ENCODE measurements around the gene COL17A1. TPM values are rescaled to one million over a fixed set of nuclear protein-coding genes. Genes with fewer than 3 reads are reported as not detected.

COL17A1 gene
- polyA plus RNA-seq, 1 donor (not counting 4 experiments of a cell fraction or from before 2014, with no cell fraction given) = 2,386 TPM

DNA sequence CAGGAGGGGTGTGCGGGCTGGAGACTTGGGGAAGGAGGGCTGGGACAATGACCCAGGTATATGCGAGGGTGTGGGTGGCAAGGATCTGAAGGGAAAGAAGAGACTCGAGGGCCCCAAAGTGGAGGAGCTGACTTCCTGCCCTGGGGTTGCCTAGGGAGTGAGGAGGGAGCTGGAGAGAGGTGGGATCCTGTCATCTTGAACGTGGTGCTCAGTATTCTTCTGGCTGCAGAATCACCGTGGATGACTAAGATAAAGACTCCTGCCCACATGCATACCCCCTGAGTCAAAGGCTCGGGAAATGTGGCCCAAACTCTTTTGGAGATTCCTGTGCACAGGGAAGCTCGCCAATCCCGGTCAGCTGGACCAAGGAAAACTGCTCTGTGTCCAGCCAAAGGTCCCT, 31.2 kb downstream of the COL17A1 start:
- H3K36me3 ChIP-seq (ENCODE audit: control insufficient read depth in 2 of 2, extremely low read depth in 1 of 2, insufficient read depth in 2 of 2, low read length in 2 of 2) = peaks cover 50 to 88% of the 10 kb centered on the region in 2 experiments
- peak; percentile 73 for FAIRE-seq

DNA sequence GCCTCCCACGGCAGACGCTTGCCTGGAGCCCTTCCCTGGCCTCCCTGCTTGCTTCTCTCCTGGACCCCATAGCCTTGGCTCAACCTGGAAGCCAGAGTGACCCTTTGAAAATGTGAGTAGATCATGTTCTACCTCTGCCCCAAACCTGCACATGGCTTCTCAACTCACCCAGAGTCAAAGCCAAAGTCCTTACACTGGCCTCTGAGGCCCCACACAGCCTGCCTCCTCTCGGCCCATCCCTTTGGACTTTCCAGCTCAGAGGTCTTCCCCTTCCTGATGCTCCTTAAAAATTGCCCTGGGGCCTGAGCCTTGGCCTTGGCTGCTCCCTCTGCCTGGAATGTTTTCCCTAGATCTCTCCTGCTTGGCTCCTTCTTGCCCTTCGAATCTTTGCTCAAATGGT, 32.5 kb downstream of the COL17A1 start:
- no peaks in the 10 kb centered on the region for H3K9me3 ChIP-seq (ENCODE audit: control insufficient read depth, low read depth, low read length)
- peaks cover 77% of the 10 kb centered on the region for H3K4me1 ChIP-seq (ENCODE audit: control insufficient read depth, extremely low read depth, insufficient read depth, low read length)
- H3K9me1 ChIP-seq (ENCODE audit: control insufficient read depth, extremely low read depth, insufficient read depth, low read length) = peaks cover 3% of the 10 kb centered on the region
- no peaks in the 10 kb centered on the region for H3K27me3 ChIP-seq (ENCODE audit: control insufficient read depth, extremely low read depth, insufficient read depth, low read length)
- no peak overlapping the region for H3K27ac ChIP-seq (ENCODE audit: control insufficient read depth, insufficient read depth, low read length)
- TF ChIP-seq, protein P1, sequence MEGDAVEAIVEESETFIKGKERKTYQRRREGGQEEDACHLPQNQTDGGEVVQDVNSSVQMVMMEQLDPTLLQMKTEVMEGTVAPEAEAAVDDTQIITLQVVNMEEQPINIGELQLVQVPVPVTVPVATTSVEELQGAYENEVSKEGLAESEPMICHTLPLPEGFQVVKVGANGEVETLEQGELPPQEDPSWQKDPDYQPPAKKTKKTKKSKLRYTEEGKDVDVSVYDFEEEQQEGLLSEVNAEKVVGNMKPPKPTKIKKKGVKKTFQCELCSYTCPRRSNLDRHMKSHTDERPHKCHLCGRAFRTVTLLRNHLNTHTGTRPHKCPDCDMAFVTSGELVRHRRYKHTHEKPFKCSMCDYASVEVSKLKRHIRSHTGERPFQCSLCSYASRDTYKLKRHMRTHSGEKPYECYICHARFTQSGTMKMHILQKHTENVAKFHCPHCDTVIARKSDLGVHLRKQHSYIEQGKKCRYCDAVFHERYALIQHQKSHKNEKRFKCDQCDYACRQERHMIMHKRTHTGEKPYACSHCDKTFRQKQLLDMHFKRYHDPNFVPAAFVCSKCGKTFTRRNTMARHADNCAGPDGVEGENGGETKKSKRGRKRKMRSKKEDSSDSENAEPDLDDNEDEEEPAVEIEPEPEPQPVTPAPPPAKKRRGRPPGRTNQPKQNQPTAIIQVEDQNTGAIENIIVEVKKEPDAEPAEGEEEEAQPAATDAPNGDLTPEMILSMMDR (optimal IDR thresholded peaks at IDR 0.05 in 1 of 3, IDR thresholded peaks at IDR 0.05 in 1 of 3, conservative IDR thresholded peaks at IDR 0.05 in 1 of 3; ENCODE audit: extremely low read depth in 1 of 3, insufficient read depth in 2 of 3, low read length in 3 of 3) = no peak
- no peak for TF ChIP-seq EZH2 (IDR thresholded peaks at IDR 0.05; ENCODE audit: low read length)
- H3K36me3 ChIP-seq (ENCODE audit: control insufficient read depth in 2 of 2, extremely low read depth in 1 of 2, insufficient read depth in 2 of 2, low read length in 2 of 2) = peaks cover 55 to 90% of the 10 kb centered on the region in 2 experiments
- DNase-seq (ENCODE audit: low read depth, low spot score) = no peak
- H3K4me3 ChIP-seq (ENCODE audit: control insufficient read depth in 2 of 3, extremely low read depth in 1 of 3, insufficient read depth in 2 of 3, low read depth in 1 of 3, low read length in 3 of 3) = no peak overlapping the region
- no peak overlapping the region for H3K4me2 ChIP-seq (ENCODE audit: control insufficient read depth, extremely low read depth, insufficient read depth, low read depth, low read length)
- H2AFZ ChIP-seq (ENCODE audit: control insufficient read depth, low read length) = no peak overlapping the region
- H3K9ac ChIP-seq (ENCODE audit: control insufficient read depth, extremely low read depth, insufficient read depth, low read length) = no peak overlapping the region
- no peaks in the 10 kb centered on the region for H4K20me1 ChIP-seq (ENCODE audit: control insufficient read depth, extremely low read depth, insufficient read depth, low read length)
- peaks cover 10% of the 10 kb centered on the region for H3K79me2 ChIP-seq (ENCODE audit: control insufficient read depth, insufficient read depth, low read length)
- dilution Hi-C loops (cut with MboI; ENCODE audit: extremely low pct_ligation_motif_present, low sequenced_read_pairs) = no loop called here
- no peak for FAIRE-seq

More for the DNA sequence above, 31.2 kb downstream of the COL17A1 start:
- DNase-seq (ENCODE audit: low read depth, low spot score) = peak; percentile 58
- H3K4me2 ChIP-seq (ENCODE audit: control insufficient read depth, extremely low read depth, insufficient read depth, low read depth, low read length) = peak overlapping the region; percentile 24
- H3K4me1 ChIP-seq (ENCODE audit: control insufficient read depth, extremely low read depth, insufficient read depth, low read length) = peaks cover 71% of the 10 kb centered on the region
- H3K9ac ChIP-seq (ENCODE audit: control insufficient read depth, extremely low read depth, insufficient read depth, low read length) = no peak overlapping the region
- no peaks in the 10 kb centered on the region for H3K9me3 ChIP-seq (ENCODE audit: control insufficient read depth, low read depth, low read length)
- no peak overlapping the region for H3K4me3 ChIP-seq (ENCODE audit: control insufficient read depth in 2 of 3, extremely low read depth in 1 of 3, insufficient read depth in 2 of 3, low read depth in 1 of 3, low read length in 3 of 3)
- H3K27ac ChIP-seq (ENCODE audit: control insufficient read depth, insufficient read depth, low read length) = peak overlapping the region; percentile 47
- H2AFZ ChIP-seq (ENCODE audit: control insufficient read depth, low read length) = no peak overlapping the region
- no peaks in the 10 kb centered on the region for H4K20me1 ChIP-seq (ENCODE audit: control insufficient read depth, extremely low read depth, insufficient read depth, low read length)
- peaks cover 3% of the 10 kb centered on the region for H3K9me1 ChIP-seq (ENCODE audit: control insufficient read depth, extremely low read depth, insufficient read depth, low read length)
- H3K79me2 ChIP-seq (ENCODE audit: control insufficient read depth, insufficient read depth, low read length) = peaks cover 6% of the 10 kb centered on the region
- dilution Hi-C loops (cut with MboI; ENCODE audit: extremely low pct_ligation_motif_present, low sequenced_read_pairs) = no loop called here
- TF ChIP-seq EZH2 (IDR thresholded peaks at IDR 0.05; ENCODE audit: low read length) = no peak
- TF ChIP-seq, protein P1 (optimal IDR thresholded peaks at IDR 0.05 in 1 of 3, IDR thresholded peaks at IDR 0.05 in 1 of 3, conservative IDR thresholded peaks at IDR 0.05 in 1 of 3; ENCODE audit: extremely low read depth in 1 of 3, insufficient read depth in 2 of 3, low read length in 3 of 3) = no peak
- H3K27me3 ChIP-seq (ENCODE audit: control insufficient read depth, extremely low read depth, insufficient read depth, low read length) = no peaks in the 10 kb centered on the region
